ENCODE data around the gene ANKRA2.

Gene ANKRA2

DNA sequence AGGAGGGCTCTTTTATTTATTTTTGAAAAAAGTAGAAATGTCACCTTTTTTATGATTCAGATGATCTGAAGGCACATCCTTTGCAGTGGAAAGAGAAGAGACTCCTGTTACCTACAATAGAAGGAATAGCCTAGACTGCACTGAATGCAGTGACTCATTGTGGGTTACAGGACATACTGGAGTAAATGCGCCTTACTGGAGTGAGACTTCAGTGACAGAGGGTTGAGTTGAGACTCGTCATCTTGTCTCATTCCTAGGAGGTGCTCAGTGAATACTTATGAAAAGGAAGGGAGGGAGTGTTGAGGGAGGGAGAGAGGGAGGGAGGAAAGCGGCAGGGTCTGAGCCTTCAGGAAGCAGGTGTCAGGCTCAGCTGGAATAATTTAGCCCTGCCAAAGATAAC lies 25.2 kb downstream of the ANKRA2 start:
- H3K27ac ChIP-seq (ENCODE audit: low read depth, low read length): no peak overlapping the region
- H3K9ac ChIP-seq (ENCODE audit: low read length): no peak overlapping the region
- no peaks in the 10 kb centered on the region for H3K4me1 ChIP-seq (ENCODE audit: control insufficient read depth, insufficient read depth, low read length)
- no peak overlapping the region for H3K4me3 ChIP-seq (ENCODE audit: low read length)
- no peaks in the 10 kb centered on the region for H3K36me3 ChIP-seq (ENCODE audit: control insufficient read depth, insufficient read depth, low read length)
- H3K27me3 ChIP-seq (ENCODE audit: control insufficient read depth, insufficient read depth, low read length): no peaks in the 10 kb centered on the region

DNA sequence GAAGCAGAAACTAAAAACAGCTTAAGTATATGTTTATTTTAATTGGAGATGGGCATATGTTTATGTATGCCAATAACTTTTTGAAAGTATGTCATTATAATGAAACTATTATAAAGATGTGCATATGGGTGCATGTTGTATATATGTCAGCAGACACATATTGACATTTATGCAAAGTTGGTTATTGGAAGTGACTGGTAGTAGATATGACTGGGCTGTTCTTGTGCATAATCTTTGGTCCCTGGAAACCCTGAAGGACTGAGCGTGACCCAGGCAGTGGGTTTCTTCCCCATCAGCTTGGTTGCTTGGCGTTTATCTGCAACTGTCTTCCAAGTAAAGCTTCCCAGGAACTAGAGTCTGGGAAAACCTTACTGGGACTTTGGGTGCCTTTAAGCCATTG lies 25.7 kb downstream of the ANKRA2 start:
- no peak overlapping the region for H3K27ac ChIP-seq (ENCODE audit: low read depth, low read length)

DNA sequence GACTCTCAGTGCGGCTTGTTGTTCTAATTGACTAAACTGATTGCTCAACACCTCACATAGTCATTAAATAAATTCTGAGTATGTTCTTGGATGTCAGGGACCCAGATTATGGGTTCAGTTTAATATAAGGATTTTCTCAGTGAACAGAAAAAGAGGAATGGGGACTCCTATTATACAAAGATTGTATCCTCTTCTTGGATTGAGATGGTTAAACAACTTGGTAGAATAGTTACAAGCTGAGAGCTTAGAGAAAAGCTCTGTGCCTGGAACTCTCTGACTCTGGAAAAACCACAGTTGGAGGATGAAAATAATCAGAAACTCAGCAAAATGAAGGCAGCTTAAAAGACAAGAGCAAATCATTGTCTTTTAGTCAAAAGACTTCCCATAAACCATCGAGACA lies 30.5 kb downstream of the ANKRA2 start:
- H3K4me1 ChIP-seq (ENCODE audit: control insufficient read depth, insufficient read depth, low read length): no peaks in the 10 kb centered on the region
- no peaks in the 10 kb centered on the region for H3K27me3 ChIP-seq (ENCODE audit: control insufficient read depth, insufficient read depth, low read length)
- no peak overlapping the region for H3K4me3 ChIP-seq (ENCODE audit: low read length)
- no peaks in the 10 kb centered on the region for H3K36me3 ChIP-seq (ENCODE audit: control insufficient read depth, insufficient read depth, low read length)
- H3K27ac ChIP-seq (ENCODE audit: low read depth, low read length): no peak overlapping the region
- no peak overlapping the region for H3K9ac ChIP-seq (ENCODE audit: low read length)

More for the DNA sequence above, 25.7 kb downstream of the ANKRA2 start:
- Histone ChIP-seq H3K4me1 (ENCODE audit: control insufficient read depth, insufficient read depth, low read length) (no peaks in the 10 kb centered on the region), H3K9ac (ENCODE audit: low read length) (no peak overlapping the region), H3K36me3 (ENCODE audit: control insufficient read depth, insufficient read depth, low read length) (no peaks in the 10 kb centered on the region), H3K27me3 (ENCODE audit: control insufficient read depth, insufficient read depth, low read length) (no peaks in the 10 kb centered on the region), H3K4me3 (ENCODE audit: low read length) (no peak overlapping the region)

DNA sequence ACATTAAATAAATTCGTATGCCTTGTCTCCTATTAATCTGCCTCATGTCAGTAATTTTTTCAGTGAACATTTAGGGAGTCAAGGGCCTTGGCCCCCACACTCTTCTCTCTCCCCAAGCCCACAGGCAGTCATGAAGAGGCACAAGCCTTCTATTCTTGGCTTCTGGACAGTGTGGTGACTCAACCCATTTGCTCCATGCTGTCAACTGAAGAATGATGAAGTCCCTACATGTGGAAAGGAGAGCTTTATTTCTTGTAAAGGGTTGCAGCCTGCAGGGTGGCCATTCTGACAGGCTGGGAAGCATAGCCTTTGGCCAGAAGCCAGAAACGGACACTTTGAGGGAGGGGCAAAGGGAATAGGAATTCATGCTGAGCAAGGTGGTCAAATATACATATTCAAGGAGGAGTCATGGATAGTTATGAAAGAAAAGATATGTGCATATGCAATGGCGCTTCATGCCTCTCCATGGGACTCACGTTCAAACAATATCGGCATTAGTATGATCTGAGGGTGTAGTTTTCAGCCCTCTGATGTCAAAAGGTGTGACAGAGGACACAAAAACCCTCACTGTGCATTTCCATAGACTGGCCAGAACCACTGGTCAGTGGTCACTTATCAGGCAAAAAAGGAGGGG lies 31.3 kb downstream of the ANKRA2 start:
- Histone ChIP-seq H3K4me3 (ENCODE audit: low read length) (no peak overlapping the region), H3K9ac (ENCODE audit: low read length) (no peak overlapping the region), H3K27me3 (ENCODE audit: control insufficient read depth, insufficient read depth, low read length) (no peaks in the 10 kb centered on the region), H3K36me3 (ENCODE audit: control insufficient read depth, insufficient read depth, low read length) (no peaks in the 10 kb centered on the region), H3K4me1 (ENCODE audit: control insufficient read depth, insufficient read depth, low read length) (no peaks in the 10 kb centered on the region), H3K27ac (ENCODE audit: low read depth, low read length) (no peak overlapping the region)

DNA sequence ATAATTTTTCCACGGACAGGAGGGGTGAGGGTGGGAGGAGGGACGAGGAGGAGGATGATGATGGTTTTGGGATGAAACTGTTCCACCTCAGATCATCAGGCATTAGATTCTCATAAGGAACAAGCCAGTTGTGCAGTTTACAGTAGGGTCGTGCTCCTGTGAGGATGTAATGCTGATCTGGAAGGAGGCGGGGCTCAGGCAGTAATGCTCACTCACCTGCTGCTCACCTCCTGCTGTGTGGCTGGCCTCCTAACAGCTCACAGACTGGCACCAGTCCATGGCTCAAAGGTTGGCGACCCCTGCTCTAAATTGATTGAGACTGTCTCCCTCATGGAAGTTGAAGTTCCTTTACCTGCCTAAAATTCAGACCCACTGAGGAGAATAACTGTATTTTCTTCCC lies 33.2 kb downstream of the ANKRA2 start:
- no peaks in the 10 kb centered on the region for H3K4me1 ChIP-seq (ENCODE audit: control insufficient read depth, insufficient read depth, low read length)

DNA sequence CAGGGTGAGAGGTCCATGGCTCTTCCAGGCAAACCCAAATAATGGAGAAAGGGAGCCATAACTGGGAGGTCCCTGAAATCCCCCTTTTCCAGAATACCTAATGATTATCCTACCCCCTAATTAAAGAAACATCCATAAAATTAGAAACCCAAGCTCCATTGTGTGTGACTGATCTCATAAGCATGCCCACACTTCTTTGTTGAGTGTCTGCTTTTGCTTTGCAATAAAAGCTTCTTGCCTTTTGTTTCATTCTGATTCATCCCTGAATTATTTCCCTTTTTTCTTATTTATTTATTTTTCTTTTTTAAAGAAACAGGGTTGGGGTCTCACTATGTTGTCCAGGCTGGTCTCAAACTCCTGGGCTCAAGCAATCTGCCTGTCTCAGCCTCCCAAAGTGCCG lies 34.1 kb downstream of the ANKRA2 start:
- Histone ChIP-seq H3K9ac (ENCODE audit: low read length) (no peak overlapping the region), H3K4me3 (ENCODE audit: low read length) (no peak overlapping the region), H3K27me3 (ENCODE audit: control insufficient read depth, insufficient read depth, low read length) (no peaks in the 10 kb centered on the region), H3K27ac (ENCODE audit: low read depth, low read length) (no peak overlapping the region), H3K4me1 (ENCODE audit: control insufficient read depth, insufficient read depth, low read length) (no peaks in the 10 kb centered on the region), H3K36me3 (ENCODE audit: control insufficient read depth, insufficient read depth, low read length) (no peaks in the 10 kb centered on the region)

More for the DNA sequence above, 33.2 kb downstream of the ANKRA2 start:
- no peak overlapping the region for H3K27ac ChIP-seq (ENCODE audit: low read depth, low read length)
- no peaks in the 10 kb centered on the region for H3K36me3 ChIP-seq (ENCODE audit: control insufficient read depth, insufficient read depth, low read length)
- no peaks in the 10 kb centered on the region for H3K27me3 ChIP-seq (ENCODE audit: control insufficient read depth, insufficient read depth, low read length)
- H3K4me3 ChIP-seq (ENCODE audit: low read length): no peak overlapping the region
- H3K9ac ChIP-seq (ENCODE audit: low read length): no peak overlapping the region

DNA sequence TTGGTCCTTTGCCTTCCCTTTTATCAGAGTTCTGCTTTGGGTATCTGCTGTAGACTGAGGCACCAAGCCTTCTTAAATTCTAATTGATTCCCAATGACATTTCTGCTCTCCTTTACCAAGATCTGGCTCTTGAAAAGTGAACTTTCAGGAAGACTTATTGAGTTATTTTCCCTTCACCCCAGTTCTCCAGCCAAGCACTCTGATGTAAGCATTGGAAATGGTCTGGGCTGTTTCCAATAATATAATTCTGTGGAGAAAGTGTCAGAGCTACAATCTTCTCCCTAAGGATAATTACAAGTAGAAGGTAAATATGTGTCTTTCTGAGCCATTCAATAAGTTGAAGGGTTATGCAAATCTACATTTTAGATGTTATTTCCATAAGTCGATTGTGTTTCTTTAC lies 36.4 kb downstream of the ANKRA2 start:
- H3K9ac ChIP-seq (ENCODE audit: low read length): no peak overlapping the region
- no peaks in the 10 kb centered on the region for H3K4me1 ChIP-seq (ENCODE audit: control insufficient read depth, insufficient read depth, low read length)
- H3K4me3 ChIP-seq (ENCODE audit: low read length): no peak overlapping the region
- no peak overlapping the region for H3K27ac ChIP-seq (ENCODE audit: low read depth, low read length)
- no peaks in the 10 kb centered on the region for H3K27me3 ChIP-seq (ENCODE audit: control insufficient read depth, insufficient read depth, low read length)
- H3K36me3 ChIP-seq (ENCODE audit: control insufficient read depth, insufficient read depth, low read length): no peaks in the 10 kb centered on the region

DNA sequence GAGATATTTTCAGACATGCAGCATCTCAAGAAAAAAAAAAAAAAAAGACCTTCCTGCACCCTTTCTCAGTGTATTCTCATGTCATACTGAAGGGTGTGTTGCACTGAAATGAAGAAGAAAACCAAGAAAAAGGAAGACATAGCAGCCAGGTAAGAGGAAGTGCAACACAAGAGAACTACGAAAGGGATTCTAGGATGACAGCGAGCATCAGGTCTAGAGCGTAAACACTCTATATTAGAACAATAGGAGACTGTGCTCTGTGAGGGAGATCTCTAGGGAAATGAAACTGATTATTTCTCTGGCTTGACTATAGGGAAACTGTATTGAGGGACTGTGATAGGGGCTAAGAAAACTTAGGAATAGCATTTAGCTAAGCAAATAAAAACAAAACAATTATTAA lies 37.2 kb downstream of the ANKRA2 start:
- Histone ChIP-seq H3K4me1 (ENCODE audit: control insufficient read depth, insufficient read depth, low read length) (no peaks in the 10 kb centered on the region), H3K27ac (ENCODE audit: low read depth, low read length) (no peak overlapping the region), H3K27me3 (ENCODE audit: control insufficient read depth, insufficient read depth, low read length) (no peaks in the 10 kb centered on the region), H3K36me3 (ENCODE audit: control insufficient read depth, insufficient read depth, low read length) (no peaks in the 10 kb centered on the region), H3K4me3 (ENCODE audit: low read length) (no peak overlapping the region), H3K9ac (ENCODE audit: low read length) (no peak overlapping the region)

DNA sequence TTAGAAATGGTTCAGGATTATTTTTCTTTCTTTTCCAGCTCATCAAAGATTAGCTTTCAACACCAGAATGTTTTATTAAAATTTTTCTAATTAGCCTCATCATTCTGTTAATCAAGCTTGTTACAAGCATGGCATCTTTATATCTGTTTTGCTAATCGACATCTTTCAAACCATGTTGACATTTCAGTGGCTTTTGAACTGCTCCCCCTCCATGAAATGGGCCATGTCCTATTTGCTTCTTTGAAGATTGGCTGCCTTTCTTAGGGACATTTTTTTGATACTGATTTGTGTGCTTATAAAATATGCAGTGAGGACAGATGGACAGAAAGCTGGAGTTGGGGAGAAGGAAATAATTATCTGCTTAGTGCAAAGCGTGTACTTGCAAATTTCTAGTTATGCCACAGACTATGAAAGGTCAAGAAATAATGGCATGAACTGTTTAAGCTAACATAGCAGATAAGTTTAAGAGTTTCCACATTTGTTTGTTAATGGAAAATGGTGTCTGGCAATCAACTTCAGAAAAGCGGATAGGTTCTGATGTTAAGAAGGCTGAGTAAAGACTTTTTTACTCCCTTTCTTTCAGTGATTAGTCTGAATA lies 39.7 kb downstream of the ANKRA2 start:
- H3K27ac ChIP-seq (ENCODE audit: low read depth, low read length): no peak overlapping the region
- H3K4me1 ChIP-seq (ENCODE audit: control insufficient read depth, insufficient read depth, low read length): no peaks in the 10 kb centered on the region
- no peaks in the 10 kb centered on the region for H3K27me3 ChIP-seq (ENCODE audit: control insufficient read depth, insufficient read depth, low read length)
- H3K4me3 ChIP-seq (ENCODE audit: low read length): no peak overlapping the region
- H3K36me3 ChIP-seq (ENCODE audit: control insufficient read depth, insufficient read depth, low read length): no peaks in the 10 kb centered on the region
- no peak overlapping the region for H3K9ac ChIP-seq (ENCODE audit: low read length)

DNA sequence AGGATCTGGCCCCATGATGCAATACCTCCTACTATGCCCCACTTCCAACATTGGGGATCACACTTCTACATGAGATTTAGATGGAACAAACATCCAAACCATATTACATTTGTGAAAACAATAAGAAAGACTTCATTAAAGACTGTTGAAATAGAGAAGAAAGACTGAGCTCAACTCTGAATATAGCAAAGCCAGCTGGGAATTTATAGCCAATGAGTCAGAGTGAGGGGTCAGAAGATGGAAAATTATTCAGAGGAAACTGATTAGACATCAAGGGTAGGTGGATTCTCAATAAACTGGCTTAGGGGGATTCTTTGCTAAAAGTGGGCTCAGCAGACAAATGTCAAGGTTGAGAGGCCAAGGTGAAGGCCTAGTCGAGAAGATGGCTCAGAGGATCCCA lies 41.6 kb downstream of the ANKRA2 start:
- Histone ChIP-seq H3K4me1 (ENCODE audit: control insufficient read depth, insufficient read depth, low read length) (no peaks in the 10 kb centered on the region), H3K9ac (ENCODE audit: low read length) (no peak overlapping the region), H3K4me3 (ENCODE audit: low read length) (no peak overlapping the region), H3K36me3 (ENCODE audit: control insufficient read depth, insufficient read depth, low read length) (no peaks in the 10 kb centered on the region), H3K27me3 (ENCODE audit: control insufficient read depth, insufficient read depth, low read length) (no peaks in the 10 kb centered on the region), H3K27ac (ENCODE audit: low read depth, low read length) (no peak overlapping the region)

DNA sequence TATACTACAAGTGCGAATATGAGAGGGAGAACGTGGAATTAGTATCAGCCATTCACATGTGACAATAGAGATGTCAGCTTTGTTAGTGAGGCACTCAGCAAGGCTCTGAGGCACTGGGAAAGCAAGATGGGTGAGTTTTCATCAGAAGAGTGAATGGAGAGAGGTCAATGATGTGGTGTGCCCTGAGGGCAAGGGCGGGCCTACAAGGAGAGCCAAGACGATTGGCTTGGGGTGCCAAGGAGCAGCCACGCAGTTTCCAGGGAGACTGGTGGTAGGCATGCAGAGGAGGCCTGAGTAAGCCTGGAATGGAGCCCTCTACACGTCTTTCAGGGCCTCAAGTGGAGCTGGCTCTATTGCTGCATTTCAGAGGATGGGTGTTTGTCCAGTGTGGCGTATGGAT lies 42.5 kb downstream of the ANKRA2 start:
- no peak overlapping the region for H3K9ac ChIP-seq (ENCODE audit: low read length)
- no peak overlapping the region for H3K4me3 ChIP-seq (ENCODE audit: low read length)
- H3K4me1 ChIP-seq (ENCODE audit: control insufficient read depth, insufficient read depth, low read length): no peaks in the 10 kb centered on the region
- no peak overlapping the region for H3K27ac ChIP-seq (ENCODE audit: low read depth, low read length)
- no peaks in the 10 kb centered on the region for H3K27me3 ChIP-seq (ENCODE audit: control insufficient read depth, insufficient read depth, low read length)
- no peaks in the 10 kb centered on the region for H3K36me3 ChIP-seq (ENCODE audit: control insufficient read depth, insufficient read depth, low read length)

DNA sequence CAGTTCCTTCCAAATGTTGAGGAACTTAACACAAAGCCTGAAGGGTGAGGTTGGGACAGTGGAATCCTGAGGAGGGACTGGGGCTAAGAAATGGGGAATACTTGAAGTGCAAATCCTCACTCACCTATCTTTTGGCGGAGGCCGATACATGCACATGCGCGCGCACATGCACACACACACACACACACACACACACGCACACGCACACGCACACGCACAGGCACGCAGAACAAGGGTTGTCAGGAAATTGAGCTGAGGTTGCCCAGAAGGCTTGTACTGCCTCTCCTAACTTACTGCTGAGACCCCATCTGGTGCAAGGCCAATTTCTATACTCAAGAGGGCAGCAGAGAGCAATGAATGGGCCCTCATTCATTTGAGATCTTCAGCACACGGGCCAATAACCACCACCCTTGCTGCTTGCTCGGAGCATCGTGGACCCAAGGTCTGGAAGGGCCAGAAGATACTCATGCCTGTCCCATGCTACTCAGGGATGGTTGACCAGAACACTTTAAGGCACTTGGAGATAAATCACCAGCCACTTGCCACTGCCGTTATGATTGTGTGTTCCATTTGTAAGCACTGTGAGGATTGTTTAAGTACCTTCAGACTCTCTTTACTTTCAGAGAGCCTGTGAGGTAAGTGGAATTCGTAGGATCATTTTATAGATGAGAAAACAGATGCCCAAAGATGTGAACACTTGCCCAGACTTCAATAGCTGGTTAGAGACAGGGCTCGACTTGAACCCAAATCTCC lies 45.7 kb downstream of the ANKRA2 start:
- Histone ChIP-seq H3K4me3 (ENCODE audit: low read length) (no peak overlapping the region), H3K27me3 (ENCODE audit: control insufficient read depth, insufficient read depth, low read length) (no peaks in the 10 kb centered on the region), H3K9ac (ENCODE audit: low read length) (no peak overlapping the region), H3K27ac (ENCODE audit: low read depth, low read length) (no peak overlapping the region), H3K4me1 (ENCODE audit: control insufficient read depth, insufficient read depth, low read length) (no peaks in the 10 kb centered on the region), H3K36me3 (ENCODE audit: control insufficient read depth, insufficient read depth, low read length) (no peaks in the 10 kb centered on the region)

DNA sequence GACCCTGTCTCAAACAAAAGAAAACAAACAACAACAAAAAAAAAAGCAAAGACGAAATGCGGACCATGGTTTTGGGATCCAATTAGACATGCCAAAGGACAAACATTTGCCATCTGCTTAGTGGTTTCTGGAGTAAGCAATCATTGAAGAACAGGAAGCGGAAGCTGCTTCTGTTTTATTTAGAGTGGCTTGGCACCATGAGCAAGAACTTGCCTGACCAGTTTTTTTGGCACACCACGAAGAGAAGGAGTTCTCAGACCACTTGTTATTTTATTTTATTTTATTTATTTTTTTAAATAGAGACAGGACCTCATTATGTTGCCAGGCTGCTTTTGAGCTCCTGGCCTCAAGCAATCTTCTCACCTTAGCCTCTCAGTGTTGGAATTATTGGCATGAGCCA lies 50.2 kb downstream of the ANKRA2 start:
- no peak overlapping the region for H3K9ac ChIP-seq (ENCODE audit: low read length)
- no peaks in the 10 kb centered on the region for H3K4me1 ChIP-seq (ENCODE audit: control insufficient read depth, insufficient read depth, low read length)
- H3K27ac ChIP-seq (ENCODE audit: low read depth, low read length): no peak overlapping the region

More for the DNA sequence above, 50.2 kb downstream of the ANKRA2 start:
- Histone ChIP-seq H3K36me3 (ENCODE audit: control insufficient read depth, insufficient read depth, low read length) (no peaks in the 10 kb centered on the region), H3K27me3 (ENCODE audit: control insufficient read depth, insufficient read depth, low read length) (no peaks in the 10 kb centered on the region), H3K4me3 (ENCODE audit: low read length) (no peak overlapping the region)
